Measurements from ENCODE around the gene LRRC72.

DNA sequence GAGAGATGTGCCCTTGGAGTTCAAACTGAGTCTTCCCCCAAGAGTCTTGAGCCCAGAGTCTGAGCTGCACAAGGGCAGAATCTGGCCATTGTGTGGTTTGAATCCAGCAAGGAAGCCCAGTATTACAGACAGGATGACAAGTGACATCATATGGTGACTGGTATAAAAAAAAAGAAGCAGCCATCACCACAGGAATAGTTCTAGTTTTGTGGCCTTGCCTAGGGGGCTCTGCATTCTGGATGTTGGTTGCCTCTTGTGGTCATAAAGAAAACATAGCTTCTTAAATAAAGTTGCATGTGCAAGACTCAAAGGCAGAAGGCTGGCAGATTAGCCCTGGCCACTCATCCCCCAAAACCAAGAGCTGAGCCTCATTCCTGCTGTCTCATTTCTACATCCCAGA, 16.8 kb upstream of the LRRC72 start:
- TF ChIP-seq POLR2A (IDR thresholded peaks at IDR 0.05; ENCODE audit: low read length) (no peak), GATA1 (IDR thresholded peaks at IDR 0.05; ENCODE audit: low read depth, low read length) (no peak)

Data from erythroblast (primary cell).